Peyer's patch (tissue), 4 donors: ENCODE measurements around the gene UTS2B.

Experiments
- CTCF ChIP-seq, 6 experiments: fragments of 450-650 bp in 4 of 6; fragments of 200-600 bp in 2 of 6; sonication (generic) in 1 of 6; IDR thresholded peaks; one replicate each; pipeline ENCODE4 v1.5.1; 2017 to 2019; ENCODE audit warnings: antibody characterized with exemption in 6 of 6, mild to moderate bottlenecking in 3 of 6, moderate library complexity in 1 of 6
- POLR2A ChIP-seq, 2 donors: fragments of 450-650 bp; IDR thresholded peaks; one replicate each; pipeline ENCODE4 v1.5.1; 2017; ENCODE audit warnings: antibody characterized with exemption in 2 of 2, mild to moderate bottlenecking in 2 of 2, moderate library complexity in 2 of 2

GRCh38 chr3:191269289-191270085, 60.8 kb downstream of the UTS2B start:
- TF ChIP-seq CTCF (IDR thresholded peaks at IDR 0.05): no peak
- TF ChIP-seq POLR2A (IDR thresholded peaks at IDR 0.05): no peak
